ENCODE results near the gene ASPSCR1. TPM values are rescaled to one million over a fixed set of nuclear protein-coding genes. Genes with fewer than 3 reads are reported as not detected.

Gene ASPSCR1
- total and polyA plus RNA-seq, 2 of the 8 experiments (the other 6 are each of a cell fraction or from before 2014, with no cell fraction given): 33.3 to 43.7 TPM

GRCh38 chr17:81991684-81992305 is 14.4 kb downstream of the ASPSCR1 start:
- Histone ChIP-seq H3K4ac (replicated peaks; ENCODE audit: insufficient read length, low read depth, low read length) (no peak overlapping the region), H4K8ac (ENCODE audit: extremely low read depth, insufficient read depth, low read length) (no peak overlapping the region), H3K23me2 (ENCODE audit: low read depth, low read length) (no peaks in the 10 kb centered on the region), H3K4me3 (ENCODE audit: extremely low read depth in 1 of 4, insufficient read depth in 2 of 4, low read depth in 3 of 4, low read length in 4 of 4) (peak overlapping the region in 1 of 4 experiments; percentile 9; a peak in 2 of 8 replicates), H3K14ac (ENCODE audit: insufficient read length) (no peak overlapping the region), H3K18ac (ENCODE audit: extremely low read depth, low read length) (peak overlapping the region; percentile 51; the same call in 1 of the 2 replicates), H3K4me1 (replicated peaks in 1 of 4; ENCODE audit: control insufficient read depth in 3 of 4, insufficient read depth in 4 of 4, low read length in 3 of 4) (peaks cover 0 to 31% (median 27%) of the 10 kb centered on the region in 4 experiments; a peak in 6 of 7 replicates), H2BK15ac (ENCODE audit: low read length) (no peak overlapping the region), H3K9ac (replicated peaks in 1 of 4; ENCODE audit: extremely low read depth in 1 of 4, low read depth in 3 of 4, low read length in 3 of 4) (no peak overlapping the region; a peak in 2 of 7 replicates), H4K20me1 (replicated peaks in 1 of 2; ENCODE audit: control insufficient read depth in 1 of 2, insufficient read depth in 2 of 2, low read length in 2 of 2) (peaks cover 3 to 14% of the 10 kb centered on the region in 2 experiments), H3K79me1 (ENCODE audit: low read depth, low read length) (peaks cover 9% of the 10 kb centered on the region), H3K56ac (replicated peaks; ENCODE audit: insufficient read length, low read depth, low read length) (no peak overlapping the region), H4K91ac (replicated peaks; ENCODE audit: insufficient read length, low read length) (peak overlapping the region; percentile 32), H4K5ac (ENCODE audit: insufficient read length, low read depth, low read length) (no peak overlapping the region), H3K27me3 (replicated peaks in 1 of 4; ENCODE audit: control insufficient read depth in 3 of 4, extremely low read depth in 1 of 4, insufficient read depth in 3 of 4, low read length in 3 of 4) (no peaks in the 10 kb centered on the region), H2BK20ac (ENCODE audit: low read length) (no peak overlapping the region), H2BK120ac (replicated peaks; ENCODE audit: low read depth, low read length) (no peak overlapping the region), H3K4me2 (ENCODE audit: insufficient read depth in 1 of 2, low read depth in 2 of 2, low read length in 2 of 2) (peak overlapping the region; percentile 12 to 14; a peak in 3 of 4 replicates), H3K23ac (ENCODE audit: insufficient read length) (no peak overlapping the region), H2BK5ac (ENCODE audit: low read depth, low read length) (peak overlapping the region; percentile 63; the same call in 1 of the 2 replicates), H2AFZ (ENCODE audit: low read length) (no peak overlapping the region), H2AK5ac (ENCODE audit: low read depth, low read length) (no peak overlapping the region), H3K27ac (ENCODE audit: low read depth, low read length) (no peak overlapping the region), H2BK12ac (ENCODE audit: low read depth, low read length) (no peak overlapping the region; the same call in 1 of the 2 replicates), H3K36me3 (ENCODE audit: control insufficient read depth in 2 of 4, insufficient read depth in 4 of 4, low read length in 3 of 4) (peaks cover 0 to 4% (median 0%) of the 10 kb centered on the region in 4 experiments; a peak in 2 of 8 replicates), H3K9me3 (ENCODE audit: insufficient read depth in 2 of 2, low read depth in 1 of 2, low read length in 1 of 2) (no peaks in the 10 kb centered on the region), H3K79me2 (ENCODE audit: control insufficient read depth in 1 of 2, insufficient read depth in 2 of 2, low read length in 2 of 2) (peaks cover 0 to 3% of the 10 kb centered on the region in 2 experiments; a peak in 1 of 4 replicates)
- WGBS, 2 experiments (ENCODE audit: extremely low coverage in 1 of 2, insufficient coverage in 1 of 2, insufficient read length in 1 of 2, insufficient replicate concordance in 2 of 2, low coverage in 1 of 2, low lambda C conversion rate in 2 of 2, missing lambda C conversion rate in 1 of 2): 62% methylated on average over 31 of the region's 31 CpGs; no CpG with 5 or more reads in 1 of the 2 experiments
- no peak for TF ChIP-seq SIRT6 (IDR thresholded peaks at IDR 0.05; ENCODE audit: low read length)
- TF ChIP-seq RBBP5 (IDR thresholded peaks at IDR 0.05; ENCODE audit: borderline replicate concordance, low read depth, low read length): peak; percentile 11; the same call in 1 of the 2 replicates
- TF ChIP-seq NANOG (IDR thresholded peaks at IDR 0.05; ENCODE audit: insufficient read depth, low read depth, low read length, poor library complexity, severe bottlenecking): no peak
- TF ChIP-seq TAF1 (IDR thresholded peaks at IDR 0.05; ENCODE audit: low read depth, low read length): 0 out of 2 replicates have a peak, but pooled peaks have one; percentile 20
- TF ChIP-seq GABPA (IDR thresholded peaks at IDR 0.05; ENCODE audit: borderline replicate concordance, insufficient read depth, low read length): 0 out of 2 replicates have a peak, but pooled peaks have one; percentile 21
- ChIA-PET CTCF (ENCODE audit: partially characterized antibody) (interaction anchor here (0.8 to 1.8 kb wide), 7 partner anchors 10 to 309 kb away, joined by 3 to 12 read pairs (median 4); no protein-coding TSS in a partner anchor), POLR2A (ENCODE audit: partially characterized antibody) (interaction anchor here (0.6 to 5.1 kb wide), 7 partner anchors 10 to 67 kb away, joined by 3 to 40 read pairs (median 5); partner anchors contain the start of gene ASPSCR1)
- no peak for DNase-seq (ENCODE audit: low read depth in 1 of 2, low spot score in 2 of 2)
- no peak for FAIRE-seq
